Measurements from ENCODE around the gene RNF34. TPM values are rescaled to one million over a fixed set of nuclear protein-coding genes. Genes with fewer than 3 reads are reported as not detected.

The RNF34 gene
- total and polyA plus RNA-seq, 2 of the 13 experiments (the other 11 are each of a cell fraction or from before 2014, with no cell fraction given) = 36.8 to 53.2 TPM

DNA sequence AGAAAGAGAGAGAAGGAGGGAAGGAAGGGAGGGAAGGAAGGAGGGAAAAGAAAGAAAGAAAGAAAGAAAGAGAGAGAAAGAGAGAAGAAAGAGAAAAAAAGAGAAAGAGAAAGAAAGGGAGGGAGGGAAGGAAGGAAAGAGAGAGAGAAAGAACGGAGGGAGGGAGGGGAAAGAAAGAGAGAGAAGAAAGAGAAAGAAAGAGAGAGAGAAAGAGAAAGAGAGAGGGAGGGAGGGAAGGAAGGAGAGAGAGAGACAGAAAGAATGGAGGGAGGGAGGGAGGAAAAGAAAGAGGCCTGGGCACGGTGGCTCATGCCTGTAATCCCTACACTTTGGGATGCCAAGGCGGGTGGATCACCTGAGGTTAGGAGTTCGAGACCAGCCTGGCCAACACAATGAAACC is 42.6 kb upstream of the RNF34 start (continued):
- TF ChIP-seq, protein P1, sequence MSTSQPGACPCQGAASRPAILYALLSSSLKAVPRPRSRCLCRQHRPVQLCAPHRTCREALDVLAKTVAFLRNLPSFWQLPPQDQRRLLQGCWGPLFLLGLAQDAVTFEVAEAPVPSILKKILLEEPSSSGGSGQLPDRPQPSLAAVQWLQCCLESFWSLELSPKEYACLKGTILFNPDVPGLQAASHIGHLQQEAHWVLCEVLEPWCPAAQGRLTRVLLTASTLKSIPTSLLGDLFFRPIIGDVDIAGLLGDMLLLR (CRISPR knock-in tag; IDR thresholded peaks at IDR 0.05) = no peak
- no peak for TF ChIP-seq ZNF383 (CRISPR knock-in tag; IDR thresholded peaks at IDR 0.05; ENCODE audit: borderline replicate concordance)
- TF ChIP-seq, protein P2, sequence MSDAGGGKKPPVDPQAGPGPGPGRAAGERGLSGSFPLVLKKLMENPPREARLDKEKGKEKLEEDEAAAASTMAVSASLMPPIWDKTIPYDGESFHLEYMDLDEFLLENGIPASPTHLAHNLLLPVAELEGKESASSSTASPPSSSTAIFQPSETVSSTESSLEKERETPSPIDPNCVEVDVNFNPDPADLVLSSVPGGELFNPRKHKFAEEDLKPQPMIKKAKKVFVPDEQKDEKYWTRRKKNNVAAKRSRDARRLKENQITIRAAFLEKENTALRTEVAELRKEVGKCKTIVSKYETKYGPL (CRISPR knock-in tag; IDR thresholded peaks at IDR 0.05) = no peak
- no peak for TF ChIP-seq MYNN (CRISPR knock-in tag; IDR thresholded peaks at IDR 0.05; ENCODE audit: low read depth)
- no peak for TF ChIP-seq RBM39 (IDR thresholded peaks at IDR 0.05; ENCODE audit: low read depth, low read length, poor library complexity, severe bottlenecking)
- TF ChIP-seq MLLT10 (CRISPR knock-in tag; IDR thresholded peaks at IDR 0.05) = no peak
- no peak for TF ChIP-seq MEIS1 (CRISPR knock-in tag; IDR thresholded peaks at IDR 0.05; ENCODE audit: borderline replicate concordance)
- no peak for TF ChIP-seq HIVEP1 (CRISPR knock-in tag; IDR thresholded peaks at IDR 0.05)
- no peak for TF ChIP-seq ZNF549 (CRISPR knock-in tag; IDR thresholded peaks at IDR 0.05)
- TF ChIP-seq, protein P3, sequence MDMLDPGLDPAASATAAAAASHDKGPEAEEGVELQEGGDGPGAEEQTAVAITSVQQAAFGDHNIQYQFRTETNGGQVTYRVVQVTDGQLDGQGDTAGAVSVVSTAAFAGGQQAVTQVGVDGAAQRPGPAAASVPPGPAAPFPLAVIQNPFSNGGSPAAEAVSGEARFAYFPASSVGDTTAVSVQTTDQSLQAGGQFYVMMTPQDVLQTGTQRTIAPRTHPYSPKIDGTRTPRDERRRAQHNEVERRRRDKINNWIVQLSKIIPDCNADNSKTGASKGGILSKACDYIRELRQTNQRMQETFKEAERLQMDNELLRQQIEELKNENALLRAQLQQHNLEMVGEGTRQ (IDR thresholded peaks at IDR 0.05; ENCODE audit: low read depth, low read length) = no peak
- TF ChIP-seq, protein P3 (CRISPR knock-in tag; IDR thresholded peaks at IDR 0.05; ENCODE audit: borderline replicate concordance) = no peak
- no peak for TF ChIP-seq ZBTB34 (CRISPR knock-in tag; IDR thresholded peaks at IDR 0.05)
- no peak for TF ChIP-seq KAT8 (CRISPR knock-in tag; IDR thresholded peaks at IDR 0.05)
- TF ChIP-seq ZNF512 (CRISPR knock-in tag; IDR thresholded peaks at IDR 0.05) = peak; percentile 96
